ENCODE data around the gene EIF3B.

The EIF3B gene

DNA sequence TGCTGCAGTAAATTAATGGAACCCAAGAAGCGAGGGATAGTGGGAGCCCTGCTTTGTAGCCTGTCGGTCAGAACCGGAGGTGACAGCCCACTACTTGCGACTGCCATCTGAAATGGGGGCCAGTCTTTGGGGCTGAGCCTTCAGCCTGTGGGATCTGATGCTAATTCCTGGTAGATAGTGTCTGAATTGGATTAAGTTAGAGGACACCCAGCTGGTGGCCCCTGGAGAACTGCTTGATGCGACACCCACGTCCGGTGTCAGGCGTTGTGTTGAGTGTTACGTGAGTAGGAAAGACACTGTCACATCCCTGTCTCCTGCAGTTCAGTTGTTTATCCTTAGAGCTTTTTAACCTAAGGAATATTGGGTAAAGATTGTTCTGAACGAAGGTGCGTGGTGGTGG, 5.0 kb downstream of the EIF3B start:
- TF ChIP-seq SPI1 (IDR thresholded peaks at IDR 0.05; ENCODE audit: low read depth, low read length) (no peak), POLR2AphosphoS5 (IDR thresholded peaks at IDR 0.05; ENCODE audit: low read depth, low read length) (peak; percentile 39; the same call in 1 of the 2 replicates)
- FAIRE-seq, result no peak
- no peak for DNase-seq (ENCODE audit: insufficient read length, low spot score)

DNA sequence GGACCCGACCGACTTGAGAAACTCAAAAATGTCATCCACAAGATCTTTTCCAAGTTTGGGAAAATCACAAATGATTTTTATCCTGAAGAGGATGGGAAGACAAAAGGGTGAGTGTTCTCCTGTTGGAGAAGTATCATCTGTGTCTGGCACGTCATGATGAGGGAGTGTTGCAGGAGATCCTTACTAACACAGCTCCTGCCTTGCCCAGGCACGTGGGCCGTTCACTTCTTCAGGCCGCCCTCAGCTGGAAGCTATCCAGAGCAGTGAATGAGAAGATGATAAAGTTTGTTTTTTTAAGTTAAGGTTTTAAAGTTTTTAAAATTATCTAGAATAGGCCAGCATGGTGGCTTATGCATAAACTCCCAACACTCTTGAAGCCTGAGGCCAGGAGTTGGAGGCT, 6.2 kb downstream of the EIF3B start:
- FAIRE-seq (no peak), DNase-seq (ENCODE audit: insufficient read length, low spot score) (no peak)
- no peak for TF ChIP-seq TAF1 (IDR thresholded peaks at IDR 0.05; ENCODE audit: low read depth, low read length)
- no peak for TF ChIP-seq POU2F2 (IDR thresholded peaks at IDR 0.05; ENCODE audit: low read depth, low read length)
- TF ChIP-seq POLR2A (IDR thresholded peaks at IDR 0.05; ENCODE audit: low read depth, low read length), result no peak
- TF ChIP-seq SPI1 (IDR thresholded peaks at IDR 0.05; ENCODE audit: low read depth, low read length), result no peak
- no peak for TF ChIP-seq PAX5 (IDR thresholded peaks at IDR 0.05; ENCODE audit: insufficient read depth, low read length, severe bottlenecking)
- no peak for TF ChIP-seq POLR2AphosphoS5 (IDR thresholded peaks at IDR 0.05; ENCODE audit: low read depth, low read length)

DNA sequence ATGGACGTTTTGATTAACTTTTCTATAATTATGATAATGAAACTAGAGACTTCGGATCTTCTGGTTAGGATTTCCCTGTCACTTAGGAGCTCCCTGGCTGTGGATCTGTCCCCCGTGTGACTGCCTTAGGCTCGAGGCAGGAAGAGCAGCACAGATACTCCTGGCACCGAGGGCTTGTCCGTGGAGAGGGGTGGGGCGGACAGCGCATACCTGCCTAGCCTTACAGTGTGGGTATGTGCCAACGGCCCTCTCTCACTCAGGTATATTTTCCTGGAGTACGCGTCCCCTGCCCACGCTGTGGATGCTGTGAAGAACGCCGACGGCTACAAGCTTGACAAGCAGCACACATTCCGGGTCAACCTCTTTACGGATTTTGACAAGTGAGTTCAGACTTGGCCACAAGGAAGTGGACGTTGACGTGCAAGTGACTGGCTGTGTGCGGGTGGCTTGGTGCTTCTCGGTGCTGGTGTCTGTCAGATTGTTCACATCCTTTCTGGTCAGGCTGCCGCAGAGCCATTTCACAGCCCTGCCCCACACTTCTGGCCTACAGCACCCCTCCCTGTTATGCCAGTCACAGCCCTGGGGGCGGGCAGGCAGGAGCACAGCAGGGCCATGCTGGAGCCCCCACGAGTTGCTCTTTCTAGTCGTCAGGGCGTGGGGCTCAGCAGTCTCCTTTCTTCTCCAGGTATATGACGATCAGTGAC, 7.9 kb downstream of the EIF3B start:
- DNase-seq (ENCODE audit: insufficient read length, low spot score) (no peak), FAIRE-seq (no peak)
- TF ChIP-seq POLR2AphosphoS5 (IDR thresholded peaks at IDR 0.05; ENCODE audit: low read depth, low read length) (no peak), SPI1 (IDR thresholded peaks at IDR 0.05; ENCODE audit: low read depth, low read length) (no peak), PAX5 (IDR thresholded peaks at IDR 0.05; ENCODE audit: insufficient read depth, low read length, severe bottlenecking) (no peak), TAF1 (IDR thresholded peaks at IDR 0.05; ENCODE audit: low read depth, low read length) (no peak), POLR2A (IDR thresholded peaks at IDR 0.05; ENCODE audit: low read depth, low read length) (no peak), POU2F2 (IDR thresholded peaks at IDR 0.05; ENCODE audit: low read depth, low read length) (no peak)

- TF ChIP-seq POLR2A (IDR thresholded peaks at IDR 0.05; ENCODE audit: low read depth, low read length), result no peak
- no peak for TF ChIP-seq SPI1 (IDR thresholded peaks at IDR 0.05; ENCODE audit: low read depth, low read length)
- no peak for TF ChIP-seq POLR2AphosphoS5 (IDR thresholded peaks at IDR 0.05; ENCODE audit: low read depth, low read length)
- no peak for TF ChIP-seq POU2F2 (IDR thresholded peaks at IDR 0.05; ENCODE audit: low read depth, low read length)
- no peak for TF ChIP-seq TAF1 (IDR thresholded peaks at IDR 0.05; ENCODE audit: low read depth, low read length)
- TF ChIP-seq PAX5 (IDR thresholded peaks at IDR 0.05; ENCODE audit: insufficient read depth, low read length, severe bottlenecking), result no peak
- FAIRE-seq (no peak), DNase-seq (ENCODE audit: insufficient read length, low spot score) (no peak)
These were observed 14.5 kb downstream of the EIF3B start for GRCh38 chr7:2369139-2369538.

DNA sequence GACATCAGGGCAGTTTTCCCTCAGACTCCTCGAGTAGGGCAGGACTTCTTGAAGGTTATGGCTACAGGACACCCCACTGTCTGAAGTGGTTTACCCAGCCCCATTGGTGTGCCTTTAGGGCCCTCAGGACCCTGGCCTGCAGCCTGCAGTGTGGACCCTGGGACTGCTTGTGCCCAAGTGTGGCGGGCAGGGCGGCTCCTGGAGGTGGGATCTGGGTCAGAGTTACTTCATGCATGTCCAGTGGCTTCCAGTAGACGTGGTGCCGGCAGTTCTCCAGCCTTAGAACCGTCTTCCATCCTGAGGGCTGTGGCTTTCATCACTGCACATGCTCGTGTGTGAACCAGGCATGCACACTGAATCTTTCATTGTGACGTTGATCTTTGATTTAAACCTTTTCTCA, 16.7 kb downstream of the EIF3B start:
- DNase-seq (ENCODE audit: insufficient read length, low spot score) (no peak), FAIRE-seq (no peak)
- TF ChIP-seq POU2F2 (IDR thresholded peaks at IDR 0.05; ENCODE audit: low read depth, low read length) (no peak), TAF1 (IDR thresholded peaks at IDR 0.05; ENCODE audit: low read depth, low read length) (no peak), POLR2AphosphoS5 (IDR thresholded peaks at IDR 0.05; ENCODE audit: low read depth, low read length) (no peak), PAX5 (IDR thresholded peaks at IDR 0.05; ENCODE audit: insufficient read depth, low read length, severe bottlenecking) (no peak), POLR2A (IDR thresholded peaks at IDR 0.05; ENCODE audit: low read depth, low read length) (no peak), SPI1 (IDR thresholded peaks at IDR 0.05; ENCODE audit: low read depth, low read length) (no peak)

DNA sequence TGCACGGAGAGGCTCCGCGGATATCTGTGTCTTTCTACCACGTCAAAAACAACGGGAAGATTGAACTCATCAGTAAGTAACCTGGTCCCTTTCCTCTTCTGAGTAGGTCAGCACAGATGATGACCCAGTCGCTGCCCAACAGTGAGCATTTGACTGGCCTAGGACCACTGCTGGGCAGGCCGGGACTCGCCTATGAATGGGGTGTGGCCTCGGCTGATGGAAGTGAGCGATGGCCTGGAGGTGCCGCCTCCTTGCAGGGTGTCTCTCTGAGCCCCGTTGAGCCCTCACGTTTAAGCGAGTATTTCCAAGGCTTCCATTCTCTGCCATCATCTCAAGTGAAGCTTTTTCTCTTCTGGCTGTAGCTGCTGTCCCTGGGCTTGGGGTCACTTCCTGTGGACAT, 18.1 kb downstream of the EIF3B start:
- FAIRE-seq (no peak), DNase-seq (ENCODE audit: insufficient read length, low spot score) (no peak)
- TF ChIP-seq SPI1 (IDR thresholded peaks at IDR 0.05; ENCODE audit: low read depth, low read length) (no peak), POLR2A (IDR thresholded peaks at IDR 0.05; ENCODE audit: low read depth, low read length) (0 out of 2 replicates have a peak, but pooled peaks have one; percentile 4)

DNA sequence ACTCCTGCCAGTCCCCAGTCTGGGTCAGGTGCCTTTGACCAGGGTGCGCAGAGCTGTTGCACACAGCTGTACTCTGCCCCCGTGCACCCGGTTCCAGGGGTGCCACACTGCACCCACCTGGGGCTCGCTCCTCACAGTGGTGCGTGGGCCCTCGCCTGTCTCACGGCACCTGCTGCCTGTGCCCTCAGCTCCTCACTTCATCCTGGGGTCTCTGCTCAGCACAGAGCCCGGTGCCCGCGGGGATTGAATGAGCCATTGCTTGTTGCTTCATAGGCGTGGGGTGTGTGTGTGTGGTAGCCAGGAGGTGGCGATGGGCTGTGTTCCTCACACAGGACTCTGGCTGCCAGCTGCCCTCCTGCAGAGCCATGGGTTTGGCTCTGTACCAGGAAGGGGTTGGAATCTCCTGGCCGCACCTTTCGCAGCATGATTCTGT, 18.5 kb downstream of the EIF3B start:
- TF ChIP-seq PAX5 (IDR thresholded peaks at IDR 0.05; ENCODE audit: insufficient read depth, low read length, severe bottlenecking), result no peak
- no peak for TF ChIP-seq TAF1 (IDR thresholded peaks at IDR 0.05; ENCODE audit: low read depth, low read length)
- TF ChIP-seq POLR2AphosphoS5 (IDR thresholded peaks at IDR 0.05; ENCODE audit: low read depth, low read length), result no peak
- no peak for TF ChIP-seq SPI1 (IDR thresholded peaks at IDR 0.05; ENCODE audit: low read depth, low read length)
- no peak for TF ChIP-seq POU2F2 (IDR thresholded peaks at IDR 0.05; ENCODE audit: low read depth, low read length)
- TF ChIP-seq POLR2A (IDR thresholded peaks at IDR 0.05; ENCODE audit: low read depth, low read length), result no peak; the same call in 1 of the 2 replicates
- no peak for FAIRE-seq
- no peak for DNase-seq (ENCODE audit: insufficient read length, low spot score)

GRCh38 chr7:2373646-2374045, 19.0 kb downstream of the EIF3B start:
- TF ChIP-seq SPI1 (IDR thresholded peaks at IDR 0.05; ENCODE audit: low read depth, low read length), result no peak
- no peak for TF ChIP-seq POLR2A (IDR thresholded peaks at IDR 0.05; ENCODE audit: low read depth, low read length)
- TF ChIP-seq POU2F2 (IDR thresholded peaks at IDR 0.05; ENCODE audit: low read depth, low read length), result no peak
- no peak for TF ChIP-seq POLR2AphosphoS5 (IDR thresholded peaks at IDR 0.05; ENCODE audit: low read depth, low read length)
- no peak for TF ChIP-seq PAX5 (IDR thresholded peaks at IDR 0.05; ENCODE audit: insufficient read depth, low read length, severe bottlenecking)
- no peak for TF ChIP-seq TAF1 (IDR thresholded peaks at IDR 0.05; ENCODE audit: low read depth, low read length)
- DNase-seq (ENCODE audit: insufficient read length, low spot score) (no peak), FAIRE-seq (no peak)

DNA sequence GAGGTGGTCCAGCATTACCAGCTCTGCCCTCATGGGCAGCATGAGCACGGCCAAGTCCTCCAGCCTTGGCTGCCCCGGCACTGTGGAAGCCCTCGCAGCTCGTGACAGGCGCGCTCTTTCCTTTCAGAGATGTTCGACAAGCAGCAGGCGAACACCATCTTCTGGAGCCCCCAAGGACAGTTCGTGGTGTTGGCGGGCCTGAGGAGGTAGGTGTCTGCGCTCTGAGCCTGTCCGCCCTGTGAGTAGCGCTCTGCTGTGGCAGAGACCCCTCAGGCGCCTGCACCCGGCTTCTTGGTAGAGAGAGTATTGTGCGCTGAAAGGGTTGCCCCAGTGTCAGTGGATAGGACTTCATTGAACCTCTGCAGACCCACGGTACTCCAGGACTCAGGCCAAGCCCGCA, 19.8 kb downstream of the EIF3B start:
- DNase-seq (ENCODE audit: insufficient read length, low spot score) (no peak), FAIRE-seq (no peak)
- TF ChIP-seq POLR2A (IDR thresholded peaks at IDR 0.05; ENCODE audit: low read depth, low read length) (no peak), SPI1 (IDR thresholded peaks at IDR 0.05; ENCODE audit: low read depth, low read length) (no peak), PAX5 (IDR thresholded peaks at IDR 0.05; ENCODE audit: insufficient read depth, low read length, severe bottlenecking) (no peak), POLR2AphosphoS5 (IDR thresholded peaks at IDR 0.05; ENCODE audit: low read depth, low read length) (no peak), TAF1 (IDR thresholded peaks at IDR 0.05; ENCODE audit: low read depth, low read length) (no peak), POU2F2 (IDR thresholded peaks at IDR 0.05; ENCODE audit: low read depth, low read length) (no peak)
